Neutrophil (primary cell): Measurements from ENCODE around the gene DPM2.
A peak's percentile ranks its signal among the peaks of the same experiment; 100 is the strongest.

Source experiments
- H3K27ac ChIP-seq: fragments of 200-600 bp; sonication (generic); 2 replicates; pipeline ENCODE4 v1.5.1; 2016; ENCODE audit warnings: mild to moderate bottlenecking, moderate library complexity
- H3K27me3 ChIP-seq: fragments of 200-600 bp; sonication (generic); 2 replicates; pipeline ENCODE4 v1.6.0; 2016; ENCODE audit warnings: mild to moderate bottlenecking
- H3K36me3 ChIP-seq: fragments of 200-600 bp; sonication (generic); 2 replicates; pipeline ENCODE4 v1.5.1; 2017
- H3K4me1 ChIP-seq, 2 experiments: fragments of 200-600 bp in 1 of 2; sonication (generic) in 1 of 2; 1 replicate in 1 of 2; 2 replicates in 1 of 2; pipeline versions ENCODE4 v1.5.1 to v1.6.1; 2013 to 2016; ENCODE audit warnings: low read depth in 1 of 2, low read length in 1 of 2, mild to moderate bottlenecking in 1 of 2, moderate library complexity in 1 of 2; ENCODE audit not compliant: control insufficient read depth in 1 of 2, insufficient read depth in 1 of 2
- H3K4me3 ChIP-seq, 2 experiments: fragments of 200-600 bp in 1 of 2; sonication (generic) in 1 of 2; 1 replicate in 1 of 2; 2 replicates in 1 of 2; pipeline ENCODE4 v1.5.1; 2013 to 2016; ENCODE audit warnings: low read depth in 1 of 2, low read length in 1 of 2, mild to moderate bottlenecking in 1 of 2, moderate library complexity in 1 of 2
- H3K9me3 ChIP-seq: fragments of 200-600 bp; sonication (generic); 2 replicates; pipeline ENCODE4 v1.5.1; 2016
- CTCF ChIP-seq: fragments of 200-600 bp; sonication (generic); IDR thresholded peaks from 2 replicates; pipeline ENCODE4 v1.5.1; 2016; ENCODE audit warnings: antibody characterized with exemption

The DPM2 gene

GRCh38 chr9:127937388-127938297 is at the start of gene DPM2:
Gene DPM2 (minus strand): TSS chr9:127937854. CDS start chr9:127937820, 34 bp downstream.
- H3K4me3 ChIP-seq = peak within 1 kb of the TSS; percentile 74 to 90
- H3K9me3 ChIP-seq = no peaks in the 10 kb centered on the region
- no peaks in the 10 kb centered on the region for H3K27me3 ChIP-seq
- H3K36me3 ChIP-seq = peaks cover 3% of the 10 kb centered on the region
- H3K4me1 ChIP-seq = peaks cover 20 to 27% of the 10 kb centered on the region in 2 experiments
- peak within 1 kb of the TSS; percentile 65 for H3K27ac ChIP-seq
- peak; percentile 21 for TF ChIP-seq CTCF

DNA sequence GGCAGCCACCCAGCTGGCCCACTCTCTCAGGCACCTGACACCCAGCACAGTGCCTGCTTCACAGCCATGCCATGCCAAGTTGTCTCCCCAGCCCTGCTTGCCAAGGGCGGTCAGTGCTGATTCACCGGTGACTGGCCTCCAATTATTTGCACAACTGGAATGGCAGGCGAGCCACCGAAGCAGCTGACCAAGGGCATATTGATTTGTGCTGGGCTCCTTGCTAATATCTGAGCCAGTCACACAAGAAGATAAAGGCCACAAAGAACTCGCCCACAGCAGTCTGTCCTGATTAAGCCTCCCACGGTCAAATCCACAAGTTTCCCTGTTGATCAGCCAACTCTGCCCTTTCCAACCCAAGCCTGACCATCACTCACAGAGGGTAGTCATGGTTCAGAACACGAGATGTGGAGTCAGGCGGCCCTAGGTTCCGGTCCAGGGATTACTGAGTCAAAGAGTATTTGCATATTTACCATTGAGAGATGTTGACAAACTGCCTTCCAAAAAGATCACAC is 49.5 kb upstream of the DPM2 start:
- no peak for TF ChIP-seq CTCF
- Histone ChIP-seq H3K36me3 (no peaks in the 10 kb centered on the region), H3K27ac (no peak overlapping the region), H3K4me1 (no peaks in the 10 kb centered on the region), H3K4me3 (no peak overlapping the region), H3K27me3 (no peaks in the 10 kb centered on the region), H3K9me3 (no peaks in the 10 kb centered on the region)

DNA sequence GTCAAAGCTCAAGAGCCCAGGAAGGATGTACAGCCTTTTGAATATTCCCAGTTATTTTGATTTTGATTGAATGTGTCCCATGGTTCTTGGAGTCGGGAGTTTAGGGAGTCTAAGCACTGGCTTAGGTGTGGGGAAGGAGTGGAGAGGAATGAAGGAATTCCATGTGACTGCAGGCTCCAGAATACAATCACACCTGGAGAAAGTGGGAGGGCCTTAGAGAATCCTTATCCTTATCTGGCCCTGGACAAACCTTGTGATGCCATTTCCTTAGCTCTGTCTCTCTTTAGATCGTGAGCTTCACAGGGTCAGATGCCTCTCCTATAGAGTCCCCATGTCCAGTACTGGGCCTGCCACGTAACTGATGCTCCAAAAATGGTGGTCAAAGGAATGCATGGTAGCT is 47.4 kb upstream of the DPM2 start:
- no peak overlapping the region for H3K27ac ChIP-seq
- peaks cover 4% of the 10 kb centered on the region for H3K27me3 ChIP-seq
- TF ChIP-seq CTCF = no peak
- H3K36me3 ChIP-seq = no peaks in the 10 kb centered on the region
- H3K4me3 ChIP-seq = no peak overlapping the region
- peaks cover 8 to 9% of the 10 kb centered on the region in 2 experiments for H3K4me1 ChIP-seq
- H3K9me3 ChIP-seq = no peaks in the 10 kb centered on the region

DNA sequence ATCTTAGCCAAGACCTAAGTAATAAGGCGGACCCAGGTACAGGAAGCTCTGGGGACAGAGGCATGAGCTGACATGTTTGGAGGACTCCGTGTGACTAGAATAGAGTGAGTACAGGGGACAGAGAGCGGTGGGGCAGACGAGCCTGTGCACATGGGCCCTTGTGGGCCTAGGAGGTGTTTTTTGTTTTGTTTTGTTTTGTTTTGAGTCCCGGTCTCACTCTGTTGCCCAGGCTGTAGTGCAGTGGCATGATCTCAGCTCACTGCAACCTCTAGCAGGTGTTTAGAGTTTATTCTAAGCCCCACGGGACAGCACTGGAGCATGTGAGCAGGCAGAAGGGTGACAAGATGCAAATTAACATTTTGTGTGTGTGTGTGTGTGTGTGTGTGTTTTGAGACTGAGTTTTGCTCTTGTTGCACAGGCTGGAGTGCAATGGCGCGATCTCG is 46.2 kb upstream of the DPM2 start:
- peaks cover 16% of the 10 kb centered on the region for H3K27me3 ChIP-seq
- no peak for TF ChIP-seq CTCF
- H3K27ac ChIP-seq = no peak overlapping the region
- peaks cover 13 to 16% of the 10 kb centered on the region in 2 experiments for H3K4me1 ChIP-seq
- H3K4me3 ChIP-seq = no peak overlapping the region
- H3K9me3 ChIP-seq = no peaks in the 10 kb centered on the region
- H3K36me3 ChIP-seq = no peaks in the 10 kb centered on the region

- Histone ChIP-seq H3K27ac (no peak overlapping the region), H3K4me1 (peaks cover 13 to 16% of the 10 kb centered on the region in 2 experiments), H3K4me3 (no peak overlapping the region), H3K9me3 (no peaks in the 10 kb centered on the region), H3K27me3 (peaks cover 20% of the 10 kb centered on the region), H3K36me3 (no peaks in the 10 kb centered on the region)
- TF ChIP-seq CTCF = no peak
These were observed 45.3 kb upstream of the DPM2 start for GRCh38 chr9:127982912-127983311.
